Measurements from ENCODE around the gene DPP10. TPM values are rescaled to one million over a fixed set of nuclear protein-coding genes. Genes with fewer than 3 reads are reported as not detected.
"Not testable (repeated sequence)": the region's sequence is repeated elsewhere in the genome, so short reads cannot be mapped to it uniquely, and the experiment has no call there.

The DPP10 gene
- total RNA-seq: not detected

DNA sequence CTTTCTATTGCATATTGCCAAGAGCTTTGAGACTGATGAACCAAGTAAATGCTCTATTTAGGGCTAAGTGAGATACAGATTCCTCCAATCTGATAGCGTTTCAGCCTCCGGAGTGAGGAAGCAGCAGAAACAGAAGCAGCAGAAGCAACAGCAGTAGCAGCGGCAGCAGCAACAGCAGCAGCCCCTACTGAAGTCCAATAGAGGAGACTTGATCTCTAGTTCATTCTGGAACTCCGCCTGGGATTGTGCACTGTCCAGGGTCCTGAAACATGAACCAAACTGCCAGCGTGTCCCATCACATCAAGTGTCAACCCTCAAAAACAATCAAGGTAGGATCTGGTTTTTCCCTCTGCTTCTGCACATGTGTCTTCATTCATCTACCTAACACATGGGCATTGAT lies at the start of gene DPP10:
TSS of gene DPP10 (plus strand) at position 132 of the 400 bp plus-strand sequence.
- ChIA-PET CTCF (no interaction called here), POLR2A (no interaction called here)
- Mint-ChIP-seq H3K4me3 (no peak within 1 kb of the TSS), H3K27ac (no peak within 1 kb of the TSS), H3K27me3 (peaks cover 8% of the 10 kb centered on the region), H3K4me1 (ENCODE audit: low read depth) (no peaks in the 10 kb centered on the region), H3K36me3 (ENCODE audit: low read depth) (no peaks in the 10 kb centered on the region), H3K9me3 (no peaks in the 10 kb centered on the region)
- DNase-seq: peak; percentile 2
- no peak for ATAC-seq
- TF ChIP-seq, protein P1, sequence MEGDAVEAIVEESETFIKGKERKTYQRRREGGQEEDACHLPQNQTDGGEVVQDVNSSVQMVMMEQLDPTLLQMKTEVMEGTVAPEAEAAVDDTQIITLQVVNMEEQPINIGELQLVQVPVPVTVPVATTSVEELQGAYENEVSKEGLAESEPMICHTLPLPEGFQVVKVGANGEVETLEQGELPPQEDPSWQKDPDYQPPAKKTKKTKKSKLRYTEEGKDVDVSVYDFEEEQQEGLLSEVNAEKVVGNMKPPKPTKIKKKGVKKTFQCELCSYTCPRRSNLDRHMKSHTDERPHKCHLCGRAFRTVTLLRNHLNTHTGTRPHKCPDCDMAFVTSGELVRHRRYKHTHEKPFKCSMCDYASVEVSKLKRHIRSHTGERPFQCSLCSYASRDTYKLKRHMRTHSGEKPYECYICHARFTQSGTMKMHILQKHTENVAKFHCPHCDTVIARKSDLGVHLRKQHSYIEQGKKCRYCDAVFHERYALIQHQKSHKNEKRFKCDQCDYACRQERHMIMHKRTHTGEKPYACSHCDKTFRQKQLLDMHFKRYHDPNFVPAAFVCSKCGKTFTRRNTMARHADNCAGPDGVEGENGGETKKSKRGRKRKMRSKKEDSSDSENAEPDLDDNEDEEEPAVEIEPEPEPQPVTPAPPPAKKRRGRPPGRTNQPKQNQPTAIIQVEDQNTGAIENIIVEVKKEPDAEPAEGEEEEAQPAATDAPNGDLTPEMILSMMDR (IDR thresholded peaks at IDR 0.05): no peak
- intact Hi-C loops (cut with micrococcal nuclease): no loop called here

DNA sequence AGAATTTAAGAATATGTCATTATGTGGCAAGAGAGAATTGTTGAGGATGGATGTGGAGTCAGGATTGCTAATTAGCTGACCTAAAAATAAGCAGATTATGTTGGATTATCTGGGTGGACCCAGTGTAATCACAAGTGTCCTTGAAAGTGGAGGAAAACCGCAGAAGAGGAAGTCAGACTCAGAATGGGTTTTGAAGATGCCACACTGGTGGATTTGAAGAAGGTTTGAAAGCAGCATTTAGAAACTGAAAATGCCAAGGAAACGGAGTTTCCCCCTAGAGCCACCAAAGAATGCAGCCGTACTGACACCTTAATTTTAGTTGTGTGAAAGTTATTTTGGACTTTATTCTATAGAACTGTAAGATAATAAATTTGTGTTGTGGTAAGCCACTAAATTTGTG lies 41.6 kb upstream of the DPP10 start:
- ATAC-seq: no peak
- Mint-ChIP-seq H3K4me3 (no peak overlapping the region), H3K9me3 (no peaks in the 10 kb centered on the region), H3K27me3 (no peaks in the 10 kb centered on the region), H3K27ac (no peak overlapping the region), H3K36me3 (ENCODE audit: low read depth) (no peaks in the 10 kb centered on the region), H3K4me1 (ENCODE audit: low read depth) (no peaks in the 10 kb centered on the region)
- CTCF ChIA-PET: no interaction called here
- POLR2A ChIA-PET: no interaction called here
- no peak for DNase-seq
- TF ChIP-seq, protein P1 (IDR thresholded peaks at IDR 0.05): no peak
- intact Hi-C loops (cut with micrococcal nuclease): no loop called here

DNA sequence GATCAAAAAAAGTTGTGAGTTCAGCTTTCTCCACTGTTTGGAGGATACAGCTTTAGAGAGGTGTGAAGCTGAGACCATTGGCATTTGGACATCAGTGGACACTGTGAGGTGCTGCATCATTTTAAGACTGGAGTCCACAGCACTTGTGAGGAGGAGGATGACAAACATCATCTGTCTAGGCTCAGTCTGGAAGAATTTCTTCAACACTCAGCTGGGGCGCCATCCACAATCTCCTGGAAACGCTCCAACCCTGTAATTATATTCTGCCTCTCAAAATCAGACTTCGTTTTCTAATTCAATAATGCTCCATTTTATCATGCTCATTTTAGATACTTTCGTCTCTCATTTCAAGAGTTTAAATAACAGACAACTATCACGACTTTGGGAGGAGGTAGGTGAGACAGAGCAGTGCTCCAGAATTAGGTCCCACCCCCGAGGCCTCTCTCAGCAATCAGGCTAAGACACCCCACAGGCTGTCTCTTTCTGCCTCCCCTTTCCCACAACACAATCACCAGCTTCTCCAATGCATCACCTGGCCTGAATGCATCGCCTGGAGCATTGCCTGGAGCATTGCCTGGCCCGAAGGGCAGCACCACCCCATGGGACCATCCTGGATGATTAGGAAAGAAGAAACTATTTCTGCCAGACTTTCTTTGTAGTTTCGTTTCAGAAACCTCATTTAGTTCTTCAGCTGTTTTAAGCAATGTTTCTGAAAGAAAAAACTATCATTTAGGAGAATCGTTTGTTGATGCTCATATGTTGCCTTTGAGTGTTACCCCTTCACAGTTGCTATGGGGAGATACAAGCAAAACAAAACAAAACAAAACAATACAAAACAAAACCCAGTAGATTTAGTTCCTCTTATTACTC lies 37.0 kb upstream of the DPP10 start:
- no peaks in the 10 kb centered on the region for H3K36me3 Mint-ChIP-seq (ENCODE audit: low read depth)
- no peak for DNase-seq
- H3K27ac Mint-ChIP-seq: no peak overlapping the region
- ChIA-PET POLR2A (no interaction called here), CTCF (no interaction called here)
- TF ChIP-seq, protein P1 (IDR thresholded peaks at IDR 0.05): no peak
- no peak for ATAC-seq
- no peak overlapping the region for H3K4me3 Mint-ChIP-seq
- intact Hi-C loops (cut with micrococcal nuclease): no loop called here
- H3K4me1 Mint-ChIP-seq (ENCODE audit: low read depth): no peaks in the 10 kb centered on the region
- H3K27me3 Mint-ChIP-seq: no peaks in the 10 kb centered on the region
- H3K9me3 Mint-ChIP-seq: no peaks in the 10 kb centered on the region

DNA sequence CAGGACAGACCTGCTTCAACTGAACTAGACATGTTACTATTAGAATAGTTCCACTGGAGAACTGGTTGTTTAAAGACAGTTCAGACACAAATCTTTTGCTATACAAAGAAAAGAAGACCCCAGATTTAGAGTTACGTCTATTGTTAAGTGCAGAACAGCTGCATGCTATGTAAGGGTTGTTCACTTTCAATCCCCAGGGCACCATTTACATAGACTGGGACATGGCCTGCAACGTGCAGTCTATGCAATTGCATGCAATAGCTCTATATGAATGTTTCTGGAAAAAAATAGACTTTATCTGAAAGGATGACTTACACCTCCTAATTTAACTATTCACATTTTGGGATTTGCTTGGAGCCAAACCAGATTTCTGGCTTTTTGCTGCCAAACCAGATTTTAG lies 36.1 kb upstream of the DPP10 start:
- Mint-ChIP-seq H3K4me1 (ENCODE audit: low read depth) (no peaks in the 10 kb centered on the region), H3K36me3 (ENCODE audit: low read depth) (no peaks in the 10 kb centered on the region), H3K4me3 (no peak overlapping the region), H3K27ac (no peak overlapping the region), H3K27me3 (no peaks in the 10 kb centered on the region), H3K9me3 (no peaks in the 10 kb centered on the region)
- CTCF ChIA-PET: no interaction called here
- ATAC-seq (no peak), DNase-seq (no peak)
- TF ChIP-seq, protein P1 (IDR thresholded peaks at IDR 0.05): no peak
- intact Hi-C loops (cut with micrococcal nuclease): no loop called here
- POLR2A ChIA-PET: no interaction called here

DNA sequence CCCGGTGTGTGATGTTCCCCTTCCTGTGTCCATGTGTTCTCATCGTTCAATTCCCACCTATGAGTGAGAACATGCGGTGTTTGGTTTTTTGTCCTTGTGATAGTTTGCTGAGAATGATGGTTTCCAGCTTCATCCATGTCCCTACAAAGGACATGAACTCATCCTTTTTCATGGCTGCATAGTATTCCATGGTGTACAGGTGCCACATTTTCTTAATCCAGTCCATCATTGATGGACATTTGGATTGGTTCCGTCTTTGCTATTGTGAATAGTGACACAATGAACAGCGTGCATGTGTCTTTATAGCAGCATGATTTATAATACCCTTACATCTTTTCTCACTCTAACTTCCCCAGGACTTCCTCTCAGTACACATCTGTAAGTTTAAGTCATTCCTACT lies 35.1 kb upstream of the DPP10 start:
- DNase-seq; ATAC-seq; H3K27ac Mint-ChIP-seq; H3K36me3 Mint-ChIP-seq (ENCODE audit: low read depth); H3K4me3 Mint-ChIP-seq; intact Hi-C loops (cut with micrococcal nuclease); H3K27me3 Mint-ChIP-seq; POLR2A ChIA-PET; CTCF ChIA-PET; H3K4me1 Mint-ChIP-seq (ENCODE audit: low read depth); H3K9me3 Mint-ChIP-seq: not testable (repeated sequence)

Measured in activated CD8-positive, alpha-beta T cell treated with anti-CD3 and anti-CD28 coated beads for 36 hours (primary cell).